ENCODE data around the gene PRICKLE3. TPM values are rescaled to one million over a fixed set of nuclear protein-coding genes. Genes with fewer than 3 reads are reported as not detected.

PRICKLE3 gene
- polyA plus RNA-seq, 3 donors, result 2.8 to 7.1 (median 4.5) TPM

- DNase-seq (ENCODE audit: extremely low read depth in 1 of 11, low read depth in 9 of 11, low spot score in 4 of 11), result no peak
Measured at GRCh38 chrX:49210406-49210805, 24.2 kb upstream of the PRICKLE3 start.

GRCh38 chrX:49209434-49210251 lies 23.5 kb upstream of the PRICKLE3 start:
- DNase-seq (ENCODE audit: extremely low read depth in 1 of 11, low read depth in 9 of 11, low spot score in 4 of 11), result no peak

GRCh38 chrX:49208399-49208798 lies 22.2 kb upstream of the PRICKLE3 start:
- no peak for DNase-seq (ENCODE audit: extremely low read depth in 1 of 11, low read depth in 9 of 11, low spot score in 4 of 11)

- DNase-seq (ENCODE audit: extremely low read depth in 1 of 11, low read depth in 9 of 11, low spot score in 4 of 11), result no peak
Measured at GRCh38 chrX:49206543-49206942, 20.4 kb upstream of the PRICKLE3 start.

- DNase-seq (ENCODE audit: extremely low read depth in 1 of 11, low read depth in 9 of 11, low spot score in 4 of 11), result no peak
Measured at GRCh38 chrX:49205443-49205842, 19.3 kb upstream of the PRICKLE3 start.

- no peak for DNase-seq (ENCODE audit: extremely low read depth in 1 of 11, low read depth in 9 of 11, low spot score in 4 of 11)
Measured at GRCh38 chrX:49204709-49205108, 18.5 kb upstream of the PRICKLE3 start.

GRCh38 chrX:49204017-49204416 lies 17.8 kb upstream of the PRICKLE3 start:
- no peak for DNase-seq (ENCODE audit: extremely low read depth in 1 of 11, low read depth in 9 of 11, low spot score in 4 of 11)

GRCh38 chrX:49203536-49203935 lies 17.4 kb upstream of the PRICKLE3 start:
- DNase-seq (ENCODE audit: extremely low read depth in 1 of 11, low read depth in 9 of 11, low spot score in 4 of 11), result no peak

- no peak for DNase-seq (ENCODE audit: extremely low read depth in 1 of 11, low read depth in 9 of 11, low spot score in 4 of 11)
Measured at GRCh38 chrX:49202022-49202421, 15.8 kb upstream of the PRICKLE3 start.

GRCh38 chrX:49199906-49200771 lies 14.0 kb upstream of the PRICKLE3 start, which contains the start of gene SYP:
Gene SYP (minus strand): TSS chrX:49200193. CDS start chrX:49200186, 7 bp downstream.
- DNase-seq (ENCODE audit: extremely low read depth in 1 of 11, low read depth in 9 of 11, low spot score in 4 of 11), result peak in 9 of 11 donors; percentile 55 to 77 (median 71)

GRCh38 chrX:49199315-49199595 lies 13.1 kb upstream of the PRICKLE3 start:
- DNase-seq (ENCODE audit: extremely low read depth in 1 of 11, low read depth in 9 of 11, low spot score in 4 of 11), result no peak

GRCh38 chrX:49198540-49199314 lies 12.6 kb upstream of the PRICKLE3 start:
- no peak for DNase-seq (ENCODE audit: extremely low read depth in 1 of 11, low read depth in 9 of 11, low spot score in 4 of 11)

- no peak for DNase-seq (ENCODE audit: extremely low read depth in 1 of 11, low read depth in 9 of 11, low spot score in 4 of 11)
Measured at GRCh38 chrX:49197543-49198087, 11.4 kb upstream of the PRICKLE3 start.

GRCh38 chrX:49193542-49193964 lies 7.4 kb upstream of the PRICKLE3 start:
- no peak for DNase-seq (ENCODE audit: extremely low read depth in 1 of 11, low read depth in 9 of 11, low spot score in 4 of 11)

GRCh38 chrX:49192722-49193328 lies 6.7 kb upstream of the PRICKLE3 start:
- no peak for DNase-seq (ENCODE audit: extremely low read depth in 1 of 11, low read depth in 9 of 11, low spot score in 4 of 11)

GRCh38 chrX:49191574-49192011 lies 5.4 kb upstream of the PRICKLE3 start:
- no peak for DNase-seq (ENCODE audit: extremely low read depth in 1 of 11, low read depth in 9 of 11, low spot score in 4 of 11)

GRCh38 chrX:49190821-49191573 lies 4.8 kb upstream of the PRICKLE3 start:
- DNase-seq (ENCODE audit: extremely low read depth in 1 of 11, low read depth in 9 of 11, low spot score in 4 of 11), result peak; percentile 80 to 97 (median 90)

- no peak for DNase-seq (ENCODE audit: extremely low read depth in 1 of 11, low read depth in 9 of 11, low spot score in 4 of 11)
Measured at GRCh38 chrX:49189606-49190005, 3.4 kb upstream of the PRICKLE3 start.
